Upper lobe of left lung (tissue), 6 donors: ENCODE measurements around the gene TCEAL1. TPM values are rescaled to one million over a fixed set of nuclear protein-coding genes. Genes with fewer than 3 reads are reported as not detected.
"Not testable (repeated sequence)": the region's sequence is repeated elsewhere in the genome, so short reads cannot be mapped to it uniquely, and the experiment has no call there.

ENCODE experiments used
- ATAC-seq, 2 donors: fragments of 200-7000 bp; cut with Tn5 transposase; one replicate each; pipeline ENCODE4 v1.9.1; 2022; ENCODE audit warnings: mild to moderate bottlenecking in 2 of 2, moderate library complexity in 2 of 2; ENCODE audit not compliant: low FRiP score in 2 of 2
- DNase-seq, 2 donors: peaks; one replicate each; pipeline ENCODE4 v3.0.0-alpha.2; 2019 to 2020
- H3K27ac ChIP-seq, 4 donors: fragments of 200-600 bp; sonication (generic); one replicate each; pipeline ENCODE4 v1.5.1; 2016 to 2019
- H3K27me3 ChIP-seq, 4 donors: fragments of 200-600 bp; sonication (generic); one replicate each; pipeline ENCODE4 v1.5.1; 2017 to 2019
- H3K36me3 ChIP-seq, 4 donors: fragments of 200-600 bp; sonication (generic); one replicate each; pipeline ENCODE4 v1.5.1; 2016 to 2019
- H3K4me1 ChIP-seq, 4 donors: fragments of 200-600 bp; sonication (generic); one replicate each; pipeline ENCODE4 v1.5.1; 2018 to 2019
- H3K4me3 ChIP-seq, 4 donors: fragments of 200-600 bp; sonication (generic); one replicate each; pipeline ENCODE4 v1.5.1; 2017 to 2019; ENCODE audit warnings: mild to moderate bottlenecking in 2 of 4, moderate library complexity in 1 of 4
- H3K9me3 ChIP-seq, 4 donors: fragments of 200-600 bp; sonication (generic); one replicate each; pipeline ENCODE4 v1.5.1; 2018 to 2019
- CTCF ChIP-seq, 6 experiments: fragments of 450-650 bp in 4 of 6; fragments of 200-600 bp in 2 of 6; sonication (generic) in 2 of 6; IDR thresholded peaks; one replicate each; pipeline ENCODE4 v1.5.1; 2016 to 2019; ENCODE audit warnings: antibody characterized with exemption in 6 of 6
- EP300 ChIP-seq, 4 donors: sonication (generic); formaldehyde crosslinking; IDR thresholded peaks; one replicate each; pipeline ENCODE4 v1.5.1; 2017; ENCODE audit warnings: antibody characterized with exemption in 4 of 4, control low read depth in 2 of 4
- POLR2A ChIP-seq, 4 donors: fragments of 450-650 bp; IDR thresholded peaks; one replicate each; pipeline ENCODE4 v1.5.1; 2016 to 2017; ENCODE audit warnings: antibody characterized with exemption in 4 of 4, mild to moderate bottlenecking in 2 of 4
- POLR2AphosphoS5 ChIP-seq, 2 donors: sonication (generic); formaldehyde crosslinking; IDR thresholded peaks; one replicate each; pipeline ENCODE4 v1.5.1; 2017; ENCODE audit warnings: antibody characterized with exemption in 2 of 2
- WGBS, 2 donors: methylation state at CpG; one replicate each; pipeline ENCODE4 v1.1.5; 2017 to 2018; 5-methylcytosine and 5-hydroxymethylcytosine counted together
- total RNA-seq, 6 donors: library from RNA; depleted of rRNA in 4 of 6; stranded (reverse); fragments of >200 nt in 4 of 6; gene quantifications; one replicate each; pipeline versions ENCODE4 v1.1.0 to v1.2.1, GENCODE V29; 2016 to 2021
- donor health status: DM: no; HTN: no; CAD: no; lungs with moderate emphysema.
- donor health status: DM: no; HTN: yes; CAD: no; lungs with severe emphysema.

Gene TCEAL1
- total RNA-seq, 6 donors from 2014 or later, result 26.9 to 62.1 (median 48.6) TPM

- no peaks in the 10 kb centered on the region for H3K4me1 ChIP-seq
- peak overlapping the region in 3 of 4 donors; percentile 56 to 65 (median 56) for H3K4me3 ChIP-seq
- TF ChIP-seq CTCF (IDR thresholded peaks at IDR 0.05), result no peak
- TF ChIP-seq EP300 (IDR thresholded peaks at IDR 0.05), result no peak
- TF ChIP-seq POLR2AphosphoS5 (IDR thresholded peaks at IDR 0.05), result no peak
- TF ChIP-seq POLR2A (IDR thresholded peaks at IDR 0.05), result no peak
- 51 to 66% methylated on average over 4 of the region's 4 CpGs for WGBS, 2 donors
- H3K27ac ChIP-seq, result peak overlapping the region in 2 of 4 donors; percentile 78 to 92
- ATAC-seq (no peak), DNase-seq (no peak)
- no peaks in the 10 kb centered on the region for H3K27me3 ChIP-seq
- H3K9me3 ChIP-seq, result no peaks in the 10 kb centered on the region
- H3K36me3 ChIP-seq, result no peaks in the 10 kb centered on the region
Observed at GRCh38 chrX:103586659-103587058, 42.1 kb upstream of the TCEAL1 start.

GRCh38 chrX:103592295-103592694, 36.5 kb upstream of the TCEAL1 start:
- H3K36me3 ChIP-seq, H3K27ac ChIP-seq, H3K4me1 ChIP-seq, H3K4me3 ChIP-seq, H3K27me3 ChIP-seq, H3K9me3 ChIP-seq, ATAC-seq, DNase-seq: not testable (repeated sequence)
- 94 to 100% methylated on average over 1 of the region's 1 CpG for WGBS, 2 donors

GRCh38 chrX:103595202-103595601, 33.6 kb upstream of the TCEAL1 start:
- not testable (repeated sequence) for H3K9me3 ChIP-seq, H3K27me3 ChIP-seq, ATAC-seq, H3K4me3 ChIP-seq, DNase-seq, H3K27ac ChIP-seq, H3K36me3 ChIP-seq, H3K4me1 ChIP-seq
- WGBS, 2 donors, result 85 to 100% methylated on average over 1 to 6 of the region's 6 CpGs

DNA sequence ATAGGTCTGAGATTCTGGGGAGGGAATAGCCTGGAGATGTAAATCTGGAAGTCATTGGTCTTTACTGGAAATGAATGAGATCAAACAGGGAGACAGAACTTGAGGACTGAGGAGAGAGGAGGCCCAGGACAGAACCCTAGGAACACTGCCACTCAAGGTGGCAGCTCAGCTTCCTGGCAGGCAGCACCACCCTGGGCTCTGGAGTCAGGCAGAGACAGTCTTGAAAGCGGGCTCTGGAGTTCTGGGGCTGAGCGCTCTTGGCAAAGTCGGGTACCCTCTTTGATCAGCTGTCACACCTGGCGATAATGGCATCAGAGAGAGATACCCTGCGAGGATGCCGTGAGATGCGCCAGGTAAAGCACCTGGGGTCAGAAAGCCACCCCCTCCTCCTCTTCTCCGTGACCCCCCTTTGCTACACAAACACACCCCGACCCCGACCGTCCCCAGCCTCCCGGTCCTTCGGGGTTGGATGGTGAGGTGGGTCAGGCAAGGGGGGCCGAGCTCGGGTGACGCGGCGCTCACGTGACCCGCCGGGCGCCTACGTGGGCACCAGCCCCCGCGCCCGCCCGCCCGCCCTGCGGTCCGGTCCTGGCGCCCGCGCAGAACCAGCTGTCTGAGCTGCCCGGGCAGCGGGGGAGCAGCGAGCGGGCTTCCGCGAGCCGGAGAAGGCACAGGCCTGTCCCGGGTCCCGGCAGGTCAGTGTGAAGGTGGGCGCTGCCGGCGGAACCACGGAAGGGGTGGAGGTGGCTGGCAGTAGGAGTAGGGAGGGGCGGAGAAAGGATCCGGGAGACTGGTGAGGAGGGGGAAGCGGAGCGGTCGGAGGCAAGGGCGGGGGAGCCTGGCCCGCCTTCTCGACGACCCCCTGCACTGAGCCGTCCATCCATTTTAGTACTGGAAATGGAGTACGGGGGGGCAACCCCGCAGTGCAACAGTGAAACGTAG, 21.1 kb upstream of the TCEAL1 start, which contains the start of gene TCEAL3:
TCEAL3 (plus strand) TSS at position 600 of the 942 bp plus-strand sequence. CDS start 1,102 bp downstream, outside the sequence.
- peak within 1 kb of the TSS; percentile 87 to 94 (median 91) for H3K27ac ChIP-seq
- H3K4me1 ChIP-seq, result no peaks in the 10 kb centered on the region
- DNase-seq (peak; percentile 65 to 94), ATAC-seq (peak; percentile 74 to 96)
- peak within 1 kb of the TSS; percentile 53 to 71 (median 60) for H3K4me3 ChIP-seq
- TF ChIP-seq POLR2A (IDR thresholded peaks at IDR 0.05) (peak in 2 of 4 donors; percentile 55 to 56), EP300 (IDR thresholded peaks at IDR 0.05) (no peak), CTCF (IDR thresholded peaks at IDR 0.05) (no peak), POLR2AphosphoS5 (IDR thresholded peaks at IDR 0.05) (peak; percentile 37 to 55)
- 0 to 18% methylated on average over 1 to 44 of the region's 59 CpGs for WGBS, 2 donors
- H3K27me3 ChIP-seq, result peaks cover 0 to 4% (median 0%) of the 10 kb centered on the region in 4 donors
- no peaks in the 10 kb centered on the region for H3K36me3 ChIP-seq
- H3K9me3 ChIP-seq, result no peaks in the 10 kb centered on the region

DNA sequence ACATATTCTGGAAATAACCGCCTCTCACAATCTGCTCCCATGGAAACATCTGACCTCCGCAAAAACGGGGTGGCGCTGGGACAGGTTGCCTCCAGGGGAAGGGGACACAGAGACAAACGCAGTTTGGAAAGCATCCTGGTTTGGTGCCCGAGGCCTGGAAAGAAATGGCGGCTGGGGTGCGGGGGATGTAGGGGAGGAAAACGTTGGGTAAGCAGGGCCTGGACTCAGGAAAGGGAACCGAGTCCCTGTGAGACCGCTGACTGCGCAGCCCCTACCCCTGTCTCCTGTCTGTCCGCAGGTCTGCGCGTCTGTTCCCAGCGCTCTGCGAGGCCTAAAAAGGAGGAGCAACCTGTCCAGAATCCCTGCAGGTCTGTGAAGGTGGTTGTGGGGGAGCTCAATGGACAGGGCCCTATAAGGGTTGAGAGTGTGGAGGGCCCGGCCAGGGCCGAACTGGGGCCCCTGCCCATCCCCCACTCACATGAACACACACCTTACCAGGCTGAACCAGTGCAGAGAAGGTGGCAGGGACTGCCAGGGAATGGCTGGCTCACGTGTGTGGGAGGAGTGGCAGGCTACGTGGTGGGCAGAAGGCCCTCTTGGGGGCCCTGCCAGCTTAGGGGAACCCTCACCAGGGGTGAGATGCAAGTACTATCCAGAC, 20.3 kb upstream of the TCEAL1 start:
- DNase-seq (peak; percentile 28 to 39), ATAC-seq (peak; percentile 56 to 74)
- Histone ChIP-seq H3K27me3 (peaks cover 0 to 4% (median 0%) of the 10 kb centered on the region in 4 donors), H3K27ac (peak overlapping the region; percentile 87 to 94 (median 91)), H3K4me3 (peak overlapping the region; percentile 53 to 71 (median 60)), H3K9me3 (no peaks in the 10 kb centered on the region), H3K4me1 (no peaks in the 10 kb centered on the region), H3K36me3 (no peaks in the 10 kb centered on the region)
- TF ChIP-seq EP300 (IDR thresholded peaks at IDR 0.05) (no peak), CTCF (IDR thresholded peaks at IDR 0.05) (no peak), POLR2A (IDR thresholded peaks at IDR 0.05) (no peak), POLR2AphosphoS5 (IDR thresholded peaks at IDR 0.05) (no peak)
- WGBS, 2 donors, result 14 to 22% methylated on average over 14 to 21 of the region's 21 CpGs
